K562 (cell line): Measurements from ENCODE around the gene SH3GL3. TPM values are rescaled to one million over a fixed set of nuclear protein-coding genes. Genes with fewer than 3 reads are reported as not detected.

Experiments used
- ATAC-seq: fragments of 200-7000 bp; cut with Tn5 transposase; 3 replicates; pipeline ENCODE4 v1.9.1; 2020; ENCODE audit warnings: moderate library complexity
- BruUV-seq: library from RNA; stranded (reverse); fragments of 400-500 nt; replicated peaks from 2 replicates; lab custom pipeline; 2021; lab: Mats Ljungman, UMichigan
- CTCF ChIA-PET: fragments of 300-600 bp; formaldehyde crosslinking; extraction: SDS; loops from one replicate; lab custom pipeline; 2021; ENCODE audit warnings: low intra/inter-chr PET ratio; lab: Yijun Ruan, JAX
- POLR2A ChIA-PET: fragments of 300-600, 350-650 bp; sonication (Branson Sonifier 250); formaldehyde crosslinking; extraction: SDS; loops from one replicate; lab custom pipeline; 2021; ENCODE audit warnings: antibody characterized with exemption, inconsistent platforms; lab: Yijun Ruan, JAX
- DNase-seq, 4 experiments: peaks; one replicate each; pipeline versions ENCODE4 v3.0.0 to v3.0.0-alpha.2; 2011 to 2018; ENCODE audit warnings: low spot score in 3 of 4, mixed read lengths in 3 of 4; ENCODE audit errors: extremely low read depth in 1 of 4
- FAIRE-seq: peaks from 2 replicates; lab custom pipeline; 2011; peaks lifted over from hg19 to GRCh38; lab: Jason Lieb, UNC
- H2AFZ ChIP-seq: 2 replicates; pipeline ENCODE4 v1.6.0; 2011; ENCODE audit warnings: low read depth, low read length, control low read depth, inconsistent platforms
- H3K27ac ChIP-seq: fragments of 200-600 bp; 3 replicates; pipeline ENCODE4 v1.8.0; 2011; ENCODE audit warnings: low read depth, mild to moderate bottlenecking, control low read depth, inconsistent platforms, low read length, moderate library complexity, mixed read lengths; ENCODE audit errors: extremely low read depth
- H3K27me3 ChIP-seq, 2 experiments: fragments of 300-600 bp in 1 of 2; 2 replicates in 1 of 2; 3 replicates in 1 of 2; pipeline versions ENCODE4 v1.6.0 to v1.8.0; 2011; ENCODE audit warnings: inconsistent platforms in 2 of 2, low read length in 2 of 2, mild to moderate bottlenecking in 1 of 2, mixed read lengths in 1 of 2, moderate library complexity in 1 of 2; ENCODE audit not compliant: control insufficient read depth in 2 of 2, insufficient read depth in 2 of 2
- H3K36me3 ChIP-seq: fragments of 300-600 bp; 3 replicates; pipeline ENCODE4 v1.8.0; 2011; ENCODE audit warnings: mild to moderate bottlenecking, low read length, inconsistent platforms; ENCODE audit not compliant: control insufficient read depth, insufficient read depth
- H3K4me1 ChIP-seq, 2 experiments: fragments of 200-600 bp in 1 of 2; replicated peaks in 1 of 2; 2 replicates in 1 of 2; 3 replicates in 1 of 2; pipeline versions ENCODE4 v1.5.1 to v1.8.0; 2011; ENCODE audit warnings: inconsistent platforms in 2 of 2, low read length in 2 of 2, mild to moderate bottlenecking in 1 of 2, mixed read lengths in 1 of 2, moderate library complexity in 1 of 2; ENCODE audit not compliant: control insufficient read depth in 2 of 2, insufficient read depth in 2 of 2
- H3K4me2 ChIP-seq: 2 replicates; pipeline ENCODE4 v1.6.1; 2011; ENCODE audit warnings: low read length, control low read depth, inconsistent platforms, mixed read lengths; ENCODE audit not compliant: insufficient read depth
- H3K4me3 ChIP-seq: fragments of 200-600 bp; sonication (generic), shearing (Covaris generic); 2 replicates; pipeline ENCODE4 v1.5.1; 2016; ENCODE audit warnings: control low read depth, inconsistent platforms
- H3K79me2 ChIP-seq: fragments of 200-600 bp; 3 replicates; pipeline ENCODE4 v1.8.0; 2011; ENCODE audit warnings: low read length, inconsistent platforms; ENCODE audit not compliant: control insufficient read depth, insufficient read depth
- H3K9ac ChIP-seq, 2 experiments: 2 replicates each; pipeline versions ENCODE4 v1.6.0 to v1.6.1; 2011; ENCODE audit warnings: low read depth in 2 of 2, low read length in 2 of 2, control low read depth in 1 of 2, inconsistent platforms in 1 of 2, mild to moderate bottlenecking in 1 of 2, mixed read lengths in 1 of 2; ENCODE audit not compliant: insufficient read depth in 1 of 2
- H3K9me1 ChIP-seq: one replicate; pipeline ENCODE4 v1.6.0; 2011; ENCODE audit warnings: inconsistent platforms, mild to moderate bottlenecking, low read length, moderate library complexity; ENCODE audit not compliant: control insufficient read depth, insufficient read depth
- H3K9me3 ChIP-seq: replicated peaks from 2 replicates; pipeline ENCODE4 v1.5.1; 2011; ENCODE audit warnings: low read depth, low read length, inconsistent platforms; ENCODE audit not compliant: control insufficient read depth, insufficient read depth
- H4K20me1 ChIP-seq: replicated peaks from 2 replicates; pipeline ENCODE4 v1.6.1; 2011; ENCODE audit warnings: low read length, inconsistent platforms, mixed read lengths; ENCODE audit not compliant: control insufficient read depth, insufficient read depth
- E2F4 ChIP-seq: sonication (generic); formaldehyde crosslinking; IDR thresholded peaks from 2 replicates; pipeline ENCODE4 v1.8.0; 2022; ENCODE audit warnings: mild to moderate bottlenecking, low read depth, missing genetic modification reagents
- FOSL1 ChIP-seq: fragments of 200-800 bp; sonication (Bioruptor generic); conservative IDR thresholded peaks from 2 replicates; pipeline ENCODE4 v1.6.1; 2016; ENCODE audit warnings: missing genetic modification characterization, missing compliant biosample characterization
- JUND ChIP-seq, 2 experiments: IDR thresholded peaks; 2 replicates in 1 of 2; 3 replicates in 1 of 2; pipeline ENCODE4 v1.6.1; 2011; ENCODE audit warnings: borderline replicate concordance in 2 of 2, low read depth in 2 of 2, low read length in 2 of 2, improper control_type of control experiment in 1 of 2, missing biosample characterization in 1 of 2, missing genetic modification characterization in 1 of 2, missing genetic modification reagents in 1 of 2
- MEF2D ChIP-seq: conservative IDR thresholded peaks from 2 replicates; pipeline ENCODE4 v1.6.1; 2016; ENCODE audit warnings: low read depth, missing genetic modification characterization, missing compliant biosample characterization
- WGBS: fragments of 100-300 bp; shearing (Covaris generic); methylation state at CpG from one replicate; pipeline ENCODE4 v1.1.6; 2016; ENCODE audit warnings: low coverage, mixed read lengths; ENCODE audit not compliant: insufficient coverage; ENCODE audit errors: missing lambda C conversion rate; 5-methylcytosine and 5-hydroxymethylcytosine counted together
- in situ Hi-C: fragments of 300-500 bp; cut with MboI; formaldehyde crosslinking; loops from 4 replicates; pipeline ENCODE4 v1.15.0; 2018; ENCODE audit warnings: inconsistent platforms, mixed read lengths
- intact Hi-C: fragments of 100-400 bp; cut with micrococcal nuclease; formaldehyde crosslinking; loops from 2 replicates; pipeline ENCODE4 v1.14.2; 2022
- polyA plus RNA-seq, 8 experiments: library from polyadenylated mRNA; depleted of rRNA in 4 of 8; stranded (reverse) in 5 of 8; unstranded in 3 of 8; fragments of >200 nt; fragmentation: Nextera tagmentation in 2 of 8; fragmentation: Illumina TruSeq in 1 of 8; extraction: Ambion mirVana in 2 of 8; extraction: Trizol in 1 of 8; gene quantifications; 2 replicates each; pipeline versions ENCODE4 v1.2.1 to v1.2.3, GENCODE V29; 2011 to 2014; ENCODE audit warnings: inconsistent platforms in 1 of 8, missing spikeins in 1 of 8
- total RNA-seq, 7 experiments: library from RNA; depleted of rRNA in 6 of 7; stranded (reverse); fragments of >200 nt in 6 of 7; fragmentation: Illumina TruSeq in 2 of 7; extraction: Trizol in 2 of 7; gene quantifications; 2 replicates each; pipeline versions ENCODE4 v1.2.1 to v1.2.3, GENCODE V29; 2011 to 2021; ENCODE audit warnings: low replicate concordance in 1 of 7
- TF ChIP-seq, protein P1 (sequence below): fragments of 450-650 bp; IDR thresholded peaks from 2 replicates; pipeline ENCODE4 v1.6.1; 2017; ENCODE audit warnings: antibody characterized with exemption, mild to moderate bottlenecking

Gene SH3GL3
- total and polyA plus RNA-seq, 9 of the 15 experiments (the other 6 are each of a cell fraction or from before 2014, with no cell fraction given) = 3.9 to 16.0 (median 9.7) TPM

DNA sequence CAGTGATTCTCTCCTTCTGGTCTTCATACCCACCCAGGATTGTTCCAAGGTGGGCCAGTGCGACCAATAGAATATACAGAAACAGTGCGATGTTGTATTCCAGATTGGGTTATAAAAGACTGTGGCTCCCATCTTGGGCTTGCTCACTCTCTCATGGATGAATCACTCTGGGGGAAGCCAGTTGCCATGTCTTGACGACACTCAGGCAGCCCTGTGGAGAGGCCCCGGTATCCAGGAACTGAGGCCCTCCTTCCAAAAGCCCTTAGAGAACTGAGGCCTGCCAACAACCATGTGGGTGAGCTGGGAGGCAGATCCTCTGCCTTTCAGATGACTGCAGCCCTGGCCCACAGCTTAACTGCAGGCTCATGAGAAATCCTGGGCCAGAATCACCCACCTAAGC is 57.2 kb downstream of the SH3GL3 start:
- H3K4me2 ChIP-seq = 0 out of 2 replicates have a peak overlapping the region, but pooled peaks have one; percentile 20
- WGBS = 20% methylated on average over 4 of the region's 4 CpGs
- POLR2A ChIA-PET = interaction anchor here (0.9 to 1.0 kb wide), 2 partner anchors 9 to 42 kb away, joined by 3 read pairs; no protein-coding TSS in a partner anchor
- no peaks in the 10 kb centered on the region for H3K36me3 ChIP-seq
- intact Hi-C loops (no loop called here), in situ Hi-C loops (no loop called here)
- peak overlapping the region; percentile 12 to 48; a peak in 1 of 4 replicates for H3K9ac ChIP-seq
- BruUV-seq = no TSS peak
- H3K27ac ChIP-seq = peak overlapping the region; percentile 32; the same call in 1 of the 3 replicates
- no peaks in the 10 kb centered on the region for H3K9me1 ChIP-seq
- FAIRE-seq = no peak
- no peak for TF ChIP-seq E2F4
- peak; percentile 68 for TF ChIP-seq FOSL1 (tag)
- 0 out of 2 replicates have a peak, but pooled peaks have one; percentile 9 for TF ChIP-seq JUND (IDR thresholded peaks at IDR 0.05; ENCODE audit: borderline replicate concordance, low read depth, low read length)
- TF ChIP-seq JUND (tag; IDR thresholded peaks at IDR 0.05; ENCODE audit: borderline replicate concordance, low read depth, low read length) = no peak
- no peak for TF ChIP-seq MEF2D (tag)
- TF ChIP-seq, protein P1, sequence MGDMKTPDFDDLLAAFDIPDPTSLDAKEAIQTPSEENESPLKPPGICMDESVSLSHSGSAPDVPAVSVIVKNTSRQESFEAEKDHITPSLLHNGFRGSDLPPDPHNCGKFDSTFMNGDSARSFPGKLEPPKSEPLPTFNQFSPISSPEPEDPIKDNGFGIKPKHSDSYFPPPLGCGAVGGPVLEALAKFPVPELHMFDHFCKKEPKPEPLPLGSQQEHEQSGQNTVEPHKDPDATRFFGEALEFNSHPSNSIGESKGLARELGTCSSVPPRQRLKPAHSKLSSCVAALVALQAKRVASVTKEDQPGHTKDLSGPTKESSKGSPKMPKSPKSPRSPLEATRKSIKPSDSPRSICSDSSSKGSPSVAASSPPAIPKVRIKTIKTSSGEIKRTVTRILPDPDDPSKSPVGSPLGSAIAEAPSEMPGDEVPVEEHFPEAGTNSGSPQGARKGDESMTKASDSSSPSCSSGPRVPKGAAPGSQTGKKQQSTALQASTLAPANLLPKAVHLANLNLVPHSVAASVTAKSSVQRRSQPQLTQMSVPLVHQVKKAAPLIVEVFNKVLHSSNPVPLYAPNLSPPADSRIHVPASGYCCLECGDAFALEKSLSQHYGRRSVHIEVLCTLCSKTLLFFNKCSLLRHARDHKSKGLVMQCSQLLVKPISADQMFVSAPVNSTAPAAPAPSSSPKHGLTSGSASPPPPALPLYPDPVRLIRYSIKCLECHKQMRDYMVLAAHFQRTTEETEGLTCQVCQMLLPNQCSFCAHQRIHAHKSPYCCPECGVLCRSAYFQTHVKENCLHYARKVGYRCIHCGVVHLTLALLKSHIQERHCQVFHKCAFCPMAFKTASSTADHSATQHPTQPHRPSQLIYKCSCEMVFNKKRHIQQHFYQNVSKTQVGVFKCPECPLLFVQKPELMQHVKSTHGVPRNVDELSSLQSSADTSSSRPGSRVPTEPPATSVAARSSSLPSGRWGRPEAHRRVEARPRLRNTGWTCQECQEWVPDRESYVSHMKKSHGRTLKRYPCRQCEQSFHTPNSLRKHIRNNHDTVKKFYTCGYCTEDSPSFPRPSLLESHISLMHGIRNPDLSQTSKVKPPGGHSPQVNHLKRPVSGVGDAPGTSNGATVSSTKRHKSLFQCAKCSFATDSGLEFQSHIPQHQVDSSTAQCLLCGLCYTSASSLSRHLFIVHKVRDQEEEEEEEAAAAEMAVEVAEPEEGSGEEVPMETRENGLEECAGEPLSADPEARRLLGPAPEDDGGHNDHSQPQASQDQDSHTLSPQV = 0 out of 2 replicates have a peak, but pooled peaks have one; percentile 18
- H3K4me3 ChIP-seq = no peak overlapping the region
- CTCF ChIA-PET = no interaction called here
- no peaks in the 10 kb centered on the region for H3K9me3 ChIP-seq
- H3K27me3 ChIP-seq = no peaks in the 10 kb centered on the region
- no peaks in the 10 kb centered on the region for H4K20me1 ChIP-seq
- ATAC-seq = peak; percentile 74
- DNase-seq = peak in 1 of 4 experiments; percentile 25
- H3K79me2 ChIP-seq = peaks cover 3% of the 10 kb centered on the region; the same call in 1 of the 3 replicates
- peaks cover 0 to 9% of the 10 kb centered on the region in 2 experiments; a peak in 3 of 5 replicates for H3K4me1 ChIP-seq
- H2AFZ ChIP-seq = peak overlapping the region; percentile 64
